OCI-LY1 (cell line): Measurements from ENCODE around the gene INO80E.
"Not testable (repeated sequence)": the region's sequence is repeated elsewhere in the genome, so short reads cannot be mapped to it uniquely, and the experiment has no call there.

Experiments used
- CTCF ChIP-seq: fragments of 200-600 bp; sonication (generic), shearing (Covaris generic); IDR thresholded peaks from 2 replicates; pipeline ENCODE4 v1.5.1; 2017; ENCODE audit warnings: mild to moderate bottlenecking, antibody characterized with exemption, low read length, moderate library complexity, mixed read lengths
- EZH2 ChIP-seq: fragments of 200-600 bp; sonication (generic), shearing (Covaris generic); IDR thresholded peaks from 2 replicates; pipeline ENCODE4 v1.8.0; 2017; ENCODE audit warnings: borderline replicate concordance, mixed run types, mild to moderate bottlenecking, antibody characterized with exemption, low read length, moderate library complexity, mixed read lengths

- not testable (repeated sequence) for TF ChIP-seq CTCF, EZH2
Measured at GRCh38 chr16:30040690-30041089, 44.6 kb downstream of the INO80E start.
